ENCODE data around the gene ABCA7.

DNA sequence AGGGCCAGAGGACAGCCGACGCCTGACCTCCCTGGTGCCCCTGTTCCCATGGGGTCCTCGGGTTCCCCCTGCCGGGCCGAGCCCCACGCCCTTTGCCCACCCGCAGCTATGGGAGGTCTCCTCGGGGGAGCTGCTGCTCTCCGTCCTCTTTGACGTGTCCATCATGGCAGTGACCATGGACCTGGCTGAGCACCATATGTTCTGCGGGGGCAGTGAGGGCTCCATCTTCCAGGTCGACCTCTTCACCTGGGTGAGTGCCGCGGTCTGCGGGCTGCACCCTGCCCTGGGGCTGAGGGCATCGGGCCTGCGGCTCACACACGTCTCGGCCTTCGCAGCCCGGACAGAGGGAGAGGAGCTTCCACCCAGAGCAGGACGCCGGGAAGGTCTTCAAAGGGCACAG lies 49.2 kb upstream of the ABCA7 start:
- TF ChIP-seq EZH2 (IDR thresholded peaks at IDR 0.05; ENCODE audit: borderline replicate concordance) (no peak), CTCF (IDR thresholded peaks at IDR 0.05; ENCODE audit: poor library complexity) (no peak), EZH2phosphoT487 (IDR thresholded peaks at IDR 0.05; ENCODE audit: low read depth, severe bottlenecking, unreplicated experiment) (no peak)

All from hepatocyte (in vitro differentiated cells).